K562 (cell line): ENCODE data around the gene MRPS15. TPM values are rescaled to one million over a fixed set of nuclear protein-coding genes. Genes with fewer than 3 reads are reported as not detected.

ENCODE experiments used
- ATF7 ChIP-seq: fragments of 450-650 bp; IDR thresholded peaks from 2 replicates; pipeline ENCODE4 v1.7.1; 2014; ENCODE audit warnings: mild to moderate bottlenecking, moderate library complexity
- CTCF ChIP-seq, 3 experiments: IDR thresholded peaks in 2 of 3; conservative IDR thresholded peaks in 1 of 3; 2 replicates each; pipeline ENCODE4 v1.5.1; 2011 to 2012; ENCODE audit warnings: low read length in 3 of 3, mild to moderate bottlenecking in 3 of 3, control low read depth in 2 of 3, improper control_type of control experiment in 1 of 3, inconsistent platforms in 1 of 3, low read depth in 1 of 3, mixed read lengths in 1 of 3, moderate library complexity in 1 of 3; ENCODE audit not compliant: insufficient read depth in 2 of 3
- EGR1 ChIP-seq: fragments of 450-650 bp; conservative IDR thresholded peaks from 2 replicates; pipeline ENCODE4 v1.6.1; 2017; ENCODE audit warnings: mild to moderate bottlenecking
- ETS1 ChIP-seq: conservative IDR thresholded peaks from 2 replicates; pipeline ENCODE4 v1.6.1; 2011; ENCODE audit warnings: low read depth, mild to moderate bottlenecking, low read length; ENCODE audit not compliant: control insufficient read depth
- HNRNPL ChIP-seq: fragments of 200-400 bp; formaldehyde crosslinking; IDR thresholded peaks from 2 replicates; pipeline ENCODE4 v1.6.1; 2017; ENCODE audit warnings: low read depth, mild to moderate bottlenecking, low read length
- RBM14 ChIP-seq: fragments of 200-400 bp; formaldehyde crosslinking; IDR thresholded peaks from 2 replicates; pipeline ENCODE4 v1.6.1; 2018; ENCODE audit warnings: low read depth, mild to moderate bottlenecking, low read length, moderate library complexity, borderline replicate concordance; ENCODE audit not compliant: insufficient read depth
- RBM25 ChIP-seq: fragments of 200-400 bp; formaldehyde crosslinking; IDR thresholded peaks from 2 replicates; pipeline ENCODE4 v1.6.1; 2018; ENCODE audit warnings: low read length, low read depth, moderate library complexity; ENCODE audit not compliant: severe bottlenecking
- RCOR1 ChIP-seq, 2 experiments: IDR thresholded peaks; 2 replicates each; pipeline ENCODE4 v1.6.1; 2012; ENCODE audit warnings: low read depth in 2 of 2, low read length in 2 of 2, borderline replicate concordance in 1 of 2, improper control_type of control experiment in 1 of 2
- SMARCA4 ChIP-seq: fragments of 450-650 bp; IDR thresholded peaks from 2 replicates; pipeline ENCODE4 v1.6.1; 2016
- TSC22D4 ChIP-seq: fragments of 450-650 bp; IDR thresholded peaks from 2 replicates; pipeline ENCODE4 v1.6.1; 2016; ENCODE audit warnings: missing genetic modification characterization, missing biosample characterization, control low read depth
- ZFPM2 ChIP-seq: fragments of 250-450 bp; sonication (Bioruptor Pico); IDR thresholded peaks from 2 replicates; pipeline ENCODE4 v1.5.1; 2022; ENCODE audit warnings: mild to moderate bottlenecking
- polyA plus RNA-seq, 8 experiments: library from polyadenylated mRNA; depleted of rRNA in 4 of 8; stranded (reverse) in 5 of 8; unstranded in 3 of 8; fragments of >200 nt; fragmentation: Nextera tagmentation in 2 of 8; fragmentation: Illumina TruSeq in 1 of 8; extraction: Ambion mirVana in 2 of 8; extraction: Trizol in 1 of 8; gene quantifications; 2 replicates each; pipeline versions ENCODE4 v1.2.1 to v1.2.3, GENCODE V29; 2011 to 2014; ENCODE audit warnings: inconsistent platforms in 1 of 8, missing spikeins in 1 of 8
- total RNA-seq, 7 experiments: library from RNA; depleted of rRNA in 6 of 7; stranded (reverse); fragments of >200 nt in 6 of 7; fragmentation: Illumina TruSeq in 2 of 7; extraction: Trizol in 2 of 7; gene quantifications; 2 replicates each; pipeline versions ENCODE4 v1.2.1 to v1.2.3, GENCODE V29; 2011 to 2021; ENCODE audit warnings: low replicate concordance in 1 of 7
- TF ChIP-seq, protein P1 (sequence below): fragments of 450-650 bp; IDR thresholded peaks from 2 replicates; pipeline ENCODE4 v1.6.1; 2017; ENCODE audit warnings: antibody characterized with exemption, mild to moderate bottlenecking
- TF ChIP-seq, protein P2 (sequence below): fragments of 250-450 bp; sonication (Bioruptor Pico); IDR thresholded peaks from 2 replicates; pipeline ENCODE4 v1.8.0; 2021; ENCODE audit warnings: mild to moderate bottlenecking, moderate library complexity
- TF ChIP-seq, protein P3 (sequence below): sonication (generic); IDR thresholded peaks from 2 replicates; pipeline ENCODE4 v1.6.1; 2016
- TF ChIP-seq, protein P4 (sequence below): fragments of 250-450 bp; sonication (Bioruptor Pico); IDR thresholded peaks from 2 replicates; pipeline ENCODE4 v1.4.0; 2020; ENCODE audit warnings: borderline replicate concordance

MRPS15 gene
- total and polyA plus RNA-seq, 9 of the 15 experiments (the other 6 are each of a cell fraction or from before 2014, with no cell fraction given): 62.9 to 286 (median 149) TPM

- TF ChIP-seq, protein P1, sequence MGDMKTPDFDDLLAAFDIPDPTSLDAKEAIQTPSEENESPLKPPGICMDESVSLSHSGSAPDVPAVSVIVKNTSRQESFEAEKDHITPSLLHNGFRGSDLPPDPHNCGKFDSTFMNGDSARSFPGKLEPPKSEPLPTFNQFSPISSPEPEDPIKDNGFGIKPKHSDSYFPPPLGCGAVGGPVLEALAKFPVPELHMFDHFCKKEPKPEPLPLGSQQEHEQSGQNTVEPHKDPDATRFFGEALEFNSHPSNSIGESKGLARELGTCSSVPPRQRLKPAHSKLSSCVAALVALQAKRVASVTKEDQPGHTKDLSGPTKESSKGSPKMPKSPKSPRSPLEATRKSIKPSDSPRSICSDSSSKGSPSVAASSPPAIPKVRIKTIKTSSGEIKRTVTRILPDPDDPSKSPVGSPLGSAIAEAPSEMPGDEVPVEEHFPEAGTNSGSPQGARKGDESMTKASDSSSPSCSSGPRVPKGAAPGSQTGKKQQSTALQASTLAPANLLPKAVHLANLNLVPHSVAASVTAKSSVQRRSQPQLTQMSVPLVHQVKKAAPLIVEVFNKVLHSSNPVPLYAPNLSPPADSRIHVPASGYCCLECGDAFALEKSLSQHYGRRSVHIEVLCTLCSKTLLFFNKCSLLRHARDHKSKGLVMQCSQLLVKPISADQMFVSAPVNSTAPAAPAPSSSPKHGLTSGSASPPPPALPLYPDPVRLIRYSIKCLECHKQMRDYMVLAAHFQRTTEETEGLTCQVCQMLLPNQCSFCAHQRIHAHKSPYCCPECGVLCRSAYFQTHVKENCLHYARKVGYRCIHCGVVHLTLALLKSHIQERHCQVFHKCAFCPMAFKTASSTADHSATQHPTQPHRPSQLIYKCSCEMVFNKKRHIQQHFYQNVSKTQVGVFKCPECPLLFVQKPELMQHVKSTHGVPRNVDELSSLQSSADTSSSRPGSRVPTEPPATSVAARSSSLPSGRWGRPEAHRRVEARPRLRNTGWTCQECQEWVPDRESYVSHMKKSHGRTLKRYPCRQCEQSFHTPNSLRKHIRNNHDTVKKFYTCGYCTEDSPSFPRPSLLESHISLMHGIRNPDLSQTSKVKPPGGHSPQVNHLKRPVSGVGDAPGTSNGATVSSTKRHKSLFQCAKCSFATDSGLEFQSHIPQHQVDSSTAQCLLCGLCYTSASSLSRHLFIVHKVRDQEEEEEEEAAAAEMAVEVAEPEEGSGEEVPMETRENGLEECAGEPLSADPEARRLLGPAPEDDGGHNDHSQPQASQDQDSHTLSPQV: 0 out of 2 replicates have a peak, but pooled peaks have one; percentile 13
- TF ChIP-seq RBM25: no peak
- TF ChIP-seq, protein P2, sequence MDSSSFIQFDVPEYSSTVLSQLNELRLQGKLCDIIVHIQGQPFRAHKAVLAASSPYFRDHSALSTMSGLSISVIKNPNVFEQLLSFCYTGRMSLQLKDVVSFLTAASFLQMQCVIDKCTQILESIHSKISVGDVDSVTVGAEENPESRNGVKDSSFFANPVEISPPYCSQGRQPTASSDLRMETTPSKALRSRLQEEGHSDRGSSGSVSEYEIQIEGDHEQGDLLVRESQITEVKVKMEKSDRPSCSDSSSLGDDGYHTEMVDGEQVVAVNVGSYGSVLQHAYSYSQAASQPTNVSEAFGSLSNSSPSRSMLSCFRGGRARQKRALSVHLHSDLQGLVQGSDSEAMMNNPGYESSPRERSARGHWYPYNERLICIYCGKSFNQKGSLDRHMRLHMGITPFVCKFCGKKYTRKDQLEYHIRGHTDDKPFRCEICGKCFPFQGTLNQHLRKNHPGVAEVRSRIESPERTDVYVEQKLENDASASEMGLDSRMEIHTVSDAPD (CRISPR knock-in tag): no peak
- TF ChIP-seq TSC22D4 (tag): no peak
- TF ChIP-seq SMARCA4: peak; percentile 50; the same call in 1 of the 2 replicates
- TF ChIP-seq ZFPM2: no peak
- no peak for TF ChIP-seq HNRNPL
- TF ChIP-seq RCOR1 (IDR thresholded peaks at IDR 0.05; ENCODE audit: borderline replicate concordance in 1 of 2, low read depth in 2 of 2, low read length in 2 of 2): no peak; a peak in 1 of 4 replicates
- no peak for TF ChIP-seq ETS1
- no peak for TF ChIP-seq EGR1
- TF ChIP-seq ATF7: 0 out of 2 replicates have a peak, but pooled peaks have one; percentile 17
- no peak for TF ChIP-seq RBM14
- TF ChIP-seq CTCF (IDR thresholded peaks at IDR 0.05 in 2 of 3, conservative IDR thresholded peaks at IDR 0.05 in 1 of 3; ENCODE audit: insufficient read depth in 2 of 3, low read depth in 1 of 3, low read length in 3 of 3): peak; percentile 36 to 55 (median 39); a peak in 3 of 6 replicates
- TF ChIP-seq, protein P3, sequence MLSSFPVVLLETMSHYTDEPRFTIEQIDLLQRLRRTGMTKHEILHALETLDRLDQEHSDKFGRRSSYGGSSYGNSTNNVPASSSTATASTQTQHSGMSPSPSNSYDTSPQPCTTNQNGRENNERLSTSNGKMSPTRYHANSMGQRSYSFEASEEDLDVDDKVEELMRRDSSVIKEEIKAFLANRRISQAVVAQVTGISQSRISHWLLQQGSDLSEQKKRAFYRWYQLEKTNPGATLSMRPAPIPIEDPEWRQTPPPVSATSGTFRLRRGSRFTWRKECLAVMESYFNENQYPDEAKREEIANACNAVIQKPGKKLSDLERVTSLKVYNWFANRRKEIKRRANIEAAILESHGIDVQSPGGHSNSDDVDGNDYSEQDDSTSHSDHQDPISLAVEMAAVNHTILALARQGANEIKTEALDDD: no peak
- TF ChIP-seq, protein P4, sequence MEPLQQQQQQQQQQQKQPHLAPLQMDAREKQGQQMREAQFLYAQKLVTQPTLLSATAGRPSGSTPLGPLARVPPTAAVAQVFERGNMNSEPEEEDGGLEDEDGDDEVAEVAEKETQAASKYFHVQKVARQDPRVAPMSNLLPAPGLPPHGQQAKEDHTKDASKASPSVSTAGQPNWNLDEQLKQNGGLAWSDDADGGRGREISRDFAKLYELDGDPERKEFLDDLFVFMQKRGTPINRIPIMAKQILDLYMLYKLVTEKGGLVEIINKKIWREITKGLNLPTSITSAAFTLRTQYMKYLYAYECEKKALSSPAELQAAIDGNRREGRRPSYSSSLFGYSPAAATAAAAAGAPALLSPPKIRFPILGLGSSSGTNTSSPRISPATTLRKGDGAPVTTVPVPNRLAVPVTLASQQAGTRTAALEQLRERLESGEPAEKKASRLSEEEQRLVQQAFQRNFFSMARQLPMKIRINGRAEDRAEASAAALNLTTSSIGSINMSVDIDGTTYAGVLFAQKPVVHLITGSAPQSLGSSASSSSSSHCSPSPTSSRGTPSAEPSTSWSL (CRISPR knock-in tag): no peak
Measured at GRCh38 chr1:36448530-36449056, 15.6 kb downstream of the MRPS15 start (continued).
